MM.1S (cell line): ENCODE data around the gene ANKMY2.

Experiments used
- DNase-seq: peaks from one replicate; pipeline ENCODE4 v3.0.0-alpha.2; 2015
- H2AFZ ChIP-seq: fragments of 300-600 bp; sonication (generic); 2 replicates; pipeline ENCODE4 v1.6.0; 2016; ENCODE audit warnings: antibody characterized with exemption, low read length
- H3F3A ChIP-seq: fragments of 300-600 bp; sonication (generic); 2 replicates; pipeline ENCODE4 v1.6.1; 2016; ENCODE audit warnings: mild to moderate bottlenecking, antibody characterized with exemption, low read length, moderate library complexity, mixed read lengths; ENCODE audit not compliant: insufficient read depth
- H3K27ac ChIP-seq: fragments of 300-600 bp; sonication (generic); 2 replicates; pipeline ENCODE4 v1.5.1; 2016; ENCODE audit warnings: mild to moderate bottlenecking, low read length
- H3K27me3 ChIP-seq: fragments of 300-600 bp; sonication (generic); replicated peaks from 2 replicates; pipeline ENCODE4 v1.6.0; 2016; ENCODE audit warnings: low read length; ENCODE audit not compliant: insufficient read depth
- H3K36me3 ChIP-seq: fragments of 300-600 bp; sonication (generic); replicated peaks from 2 replicates; pipeline ENCODE4 v1.6.1; 2016; ENCODE audit warnings: mild to moderate bottlenecking, low read length, mixed read lengths; ENCODE audit not compliant: insufficient read depth
- H3K4me1 ChIP-seq: fragments of 300-600 bp; sonication (generic); 2 replicates; pipeline ENCODE4 v1.6.1; 2016; ENCODE audit warnings: low read length, mixed read lengths
- H3K4me2 ChIP-seq: fragments of 300-600 bp; sonication (generic); 2 replicates; pipeline ENCODE4 v1.6.0; 2016; ENCODE audit warnings: low read depth, low read length
- H3K4me3 ChIP-seq: fragments of 300-600 bp; sonication (generic); 2 replicates; pipeline ENCODE4 v1.5.1; 2016; ENCODE audit warnings: low read length, mixed read lengths
- H3K79me2 ChIP-seq: fragments of 300-600 bp; sonication (generic); 2 replicates; pipeline ENCODE4 v1.6.1; 2016; ENCODE audit warnings: mixed run types, low read length, mixed read lengths
- H3K9ac ChIP-seq: fragments of 300-600 bp; sonication (generic); 2 replicates; pipeline ENCODE4 v1.6.1; 2016; ENCODE audit warnings: low read length, mixed read lengths
- H3K9me2 ChIP-seq: fragments of 300-600 bp; sonication (generic); replicated peaks from 2 replicates; pipeline ENCODE4 v1.6.1; 2016; ENCODE audit warnings: mild to moderate bottlenecking, low read length, mixed read lengths; ENCODE audit not compliant: insufficient read depth
- H3K9me3 ChIP-seq: fragments of 300-600 bp; sonication (generic); replicated peaks from 2 replicates; pipeline ENCODE4 v1.6.1; 2016; ENCODE audit warnings: mild to moderate bottlenecking, low read length, mixed read lengths; ENCODE audit not compliant: insufficient read depth
- H4K20me1 ChIP-seq: fragments of 300-600 bp; sonication (generic); 2 replicates; pipeline ENCODE4 v1.6.1; 2016; ENCODE audit warnings: mild to moderate bottlenecking, low read length, moderate library complexity, mixed read lengths; ENCODE audit not compliant: insufficient read depth
- EZH2 ChIP-seq: fragments of 300-600 bp; sonication (generic); optimal IDR thresholded peaks from 2 replicates; pipeline ENCODE3; 2017; ENCODE audit warnings: low read depth, mild to moderate bottlenecking, antibody characterized with exemption, low read length, mixed read lengths
- EZH2phosphoT487 ChIP-seq: fragments of 300-600 bp; sonication (generic); IDR thresholded peaks from 2 replicates; pipeline ENCODE4 v1.6.1; 2018; ENCODE audit warnings: antibody characterized with exemption, low read length
- TF ChIP-seq, protein P1 (sequence below): fragments of 300-600 bp; sonication (generic); IDR thresholded peaks from 2 replicates; pipeline ENCODE4 v1.5.1; 2016; ENCODE audit warnings: antibody characterized with exemption, low read length, mixed read lengths

Gene ANKMY2

DNA sequence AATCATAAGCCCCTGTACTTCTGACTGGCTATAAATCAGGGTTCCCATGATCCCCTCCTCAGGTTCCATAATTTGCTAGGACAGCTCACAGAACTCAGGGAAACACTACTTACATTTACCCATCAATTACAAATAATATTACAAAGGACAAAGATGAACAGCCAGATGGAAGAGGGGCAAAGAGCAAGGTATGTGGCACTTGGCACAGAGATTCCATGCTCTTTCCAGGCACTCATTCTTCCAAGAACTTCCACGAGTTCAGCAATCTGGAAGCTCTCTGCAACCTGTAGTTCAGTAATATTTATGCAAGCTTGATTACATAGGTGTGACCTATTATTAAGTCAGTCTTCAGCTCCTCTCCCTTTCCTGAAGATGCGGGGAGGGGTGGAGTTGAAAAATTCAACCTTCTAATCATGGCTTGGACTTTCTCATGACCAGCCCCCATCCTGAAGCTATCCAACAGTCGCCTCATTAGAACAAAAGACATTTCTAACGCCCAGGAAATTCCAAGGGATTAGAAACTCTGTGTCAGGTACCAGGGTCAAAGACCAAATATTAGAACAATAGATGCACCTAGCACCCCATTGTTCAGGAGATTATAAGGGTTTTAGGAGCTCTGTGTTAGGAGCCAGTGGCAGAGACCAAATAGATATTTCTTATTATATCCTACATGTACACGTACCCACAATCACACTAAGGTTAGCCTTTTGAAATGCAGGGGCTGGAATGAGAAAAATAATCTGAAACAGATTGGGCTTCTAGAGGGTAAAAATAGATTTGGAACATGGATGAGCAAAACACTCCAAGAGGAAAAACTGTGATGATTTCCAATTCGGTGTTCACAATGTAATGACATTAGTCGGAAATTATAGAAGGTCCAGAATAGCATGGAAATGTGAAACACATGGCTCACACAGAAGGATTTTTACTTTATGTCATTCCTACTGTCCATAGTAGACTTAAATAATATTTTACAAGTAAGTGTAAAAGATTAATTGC, 7.0 kb downstream of the ANKMY2 start:
- Histone ChIP-seq H3F3A (no peaks in the 10 kb centered on the region), H3K4me1 (no peaks in the 10 kb centered on the region), H3K9me2 (no peaks in the 10 kb centered on the region), H3K4me3 (no peak overlapping the region), H3K4me2 (no peak overlapping the region), H3K9me3 (no peaks in the 10 kb centered on the region), H4K20me1 (no peaks in the 10 kb centered on the region), H3K79me2 (no peaks in the 10 kb centered on the region), H3K27ac (no peak overlapping the region), H3K27me3 (no peaks in the 10 kb centered on the region), H3K36me3 (no peaks in the 10 kb centered on the region), H2AFZ (no peak overlapping the region), H3K9ac (no peak overlapping the region)
- TF ChIP-seq, protein P1, sequence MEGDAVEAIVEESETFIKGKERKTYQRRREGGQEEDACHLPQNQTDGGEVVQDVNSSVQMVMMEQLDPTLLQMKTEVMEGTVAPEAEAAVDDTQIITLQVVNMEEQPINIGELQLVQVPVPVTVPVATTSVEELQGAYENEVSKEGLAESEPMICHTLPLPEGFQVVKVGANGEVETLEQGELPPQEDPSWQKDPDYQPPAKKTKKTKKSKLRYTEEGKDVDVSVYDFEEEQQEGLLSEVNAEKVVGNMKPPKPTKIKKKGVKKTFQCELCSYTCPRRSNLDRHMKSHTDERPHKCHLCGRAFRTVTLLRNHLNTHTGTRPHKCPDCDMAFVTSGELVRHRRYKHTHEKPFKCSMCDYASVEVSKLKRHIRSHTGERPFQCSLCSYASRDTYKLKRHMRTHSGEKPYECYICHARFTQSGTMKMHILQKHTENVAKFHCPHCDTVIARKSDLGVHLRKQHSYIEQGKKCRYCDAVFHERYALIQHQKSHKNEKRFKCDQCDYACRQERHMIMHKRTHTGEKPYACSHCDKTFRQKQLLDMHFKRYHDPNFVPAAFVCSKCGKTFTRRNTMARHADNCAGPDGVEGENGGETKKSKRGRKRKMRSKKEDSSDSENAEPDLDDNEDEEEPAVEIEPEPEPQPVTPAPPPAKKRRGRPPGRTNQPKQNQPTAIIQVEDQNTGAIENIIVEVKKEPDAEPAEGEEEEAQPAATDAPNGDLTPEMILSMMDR, result no peak
- TF ChIP-seq EZH2 (no peak), EZH2phosphoT487 (no peak)
- no peak for DNase-seq

DNA sequence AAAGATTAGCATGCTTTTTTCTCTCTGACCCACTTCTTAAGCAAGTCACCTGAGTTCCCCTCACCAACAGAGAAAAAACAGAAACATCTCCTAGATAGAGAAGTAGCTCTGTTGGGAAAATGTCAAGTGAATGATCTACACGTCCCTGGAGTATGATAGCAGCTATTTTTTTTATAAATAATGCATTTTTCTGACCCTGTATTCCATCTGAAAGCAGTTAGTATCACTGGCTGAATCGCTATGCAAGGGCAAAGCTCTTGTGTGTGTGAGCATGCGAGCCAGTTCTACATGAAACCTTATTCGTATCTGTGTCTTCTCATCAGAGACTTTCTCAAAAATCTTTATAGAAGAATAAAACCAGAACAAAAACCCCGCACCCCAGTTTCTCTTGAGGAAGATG, 8.2 kb downstream of the ANKMY2 start:
- H3K4me2 ChIP-seq, result no peak overlapping the region
- H3K79me2 ChIP-seq, result no peaks in the 10 kb centered on the region
- no peaks in the 10 kb centered on the region for H3K9me2 ChIP-seq
- no peaks in the 10 kb centered on the region for H3K4me1 ChIP-seq
- DNase-seq, result no peak
- H3F3A ChIP-seq, result no peaks in the 10 kb centered on the region
- no peaks in the 10 kb centered on the region for H3K27me3 ChIP-seq
- no peak overlapping the region for H3K9ac ChIP-seq
- no peaks in the 10 kb centered on the region for H4K20me1 ChIP-seq
- no peak overlapping the region for H3K27ac ChIP-seq
- TF ChIP-seq EZH2 (no peak), EZH2phosphoT487 (no peak)
- TF ChIP-seq, protein P1, result no peak
- H3K9me3 ChIP-seq, result no peaks in the 10 kb centered on the region
- no peak overlapping the region for H3K4me3 ChIP-seq
- H3K36me3 ChIP-seq, result no peaks in the 10 kb centered on the region
- H2AFZ ChIP-seq, result no peak overlapping the region

DNA sequence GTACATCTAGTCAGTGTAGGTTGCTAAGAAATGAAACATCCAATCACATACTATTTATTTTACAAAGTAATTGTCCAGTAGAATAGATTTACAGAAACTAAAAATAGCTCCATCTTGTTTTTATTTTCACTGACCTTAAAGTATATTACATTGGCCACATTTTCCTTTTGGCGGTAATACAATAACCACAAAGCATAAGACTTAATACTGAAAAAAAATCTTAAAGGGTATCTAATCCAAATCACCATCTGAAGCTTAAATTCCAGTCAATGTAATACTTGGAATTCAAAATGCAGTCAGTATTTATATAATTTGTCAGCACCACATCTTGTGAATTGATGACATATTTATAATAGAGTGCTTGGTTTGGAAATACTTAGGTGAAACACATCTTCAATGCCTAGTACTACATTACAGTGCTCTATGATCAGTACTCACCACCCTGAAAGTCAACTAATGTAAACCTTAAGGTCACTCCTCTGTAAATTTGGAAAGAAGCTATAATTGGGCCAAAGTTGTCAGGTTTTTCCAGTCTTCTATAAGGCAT, 8.9 kb downstream of the ANKMY2 start:
- no peak for DNase-seq
- H3K9me3 ChIP-seq, result no peaks in the 10 kb centered on the region

More for the DNA sequence above, 8.9 kb downstream of the ANKMY2 start:
- no peaks in the 10 kb centered on the region for H3K27me3 ChIP-seq
- H3K27ac ChIP-seq, result no peak overlapping the region
- no peaks in the 10 kb centered on the region for H3K9me2 ChIP-seq
- no peak overlapping the region for H3K9ac ChIP-seq
- H3K79me2 ChIP-seq, result no peaks in the 10 kb centered on the region
- no peak overlapping the region for H2AFZ ChIP-seq
- H3K36me3 ChIP-seq, result no peaks in the 10 kb centered on the region
- no peaks in the 10 kb centered on the region for H3F3A ChIP-seq
- TF ChIP-seq EZH2phosphoT487, result no peak
- TF ChIP-seq, protein P1, result no peak
- TF ChIP-seq EZH2, result no peak
- no peaks in the 10 kb centered on the region for H4K20me1 ChIP-seq
- no peaks in the 10 kb centered on the region for H3K4me1 ChIP-seq
- H3K4me3 ChIP-seq, result no peak overlapping the region
- H3K4me2 ChIP-seq, result no peak overlapping the region
